GM21528 (cell line): ENCODE measurements around the gene DEF6.

Experiments used
- ATAC-seq: cut with Tn5 transposase; IDR thresholded peaks from one replicate; pipeline ENCODE4 v1.9.1; 2021; ENCODE audit warnings: mild to moderate bottlenecking, moderate library complexity; ENCODE audit not compliant: unreplicated experiment, low FRiP score

DEF6 gene

DNA sequence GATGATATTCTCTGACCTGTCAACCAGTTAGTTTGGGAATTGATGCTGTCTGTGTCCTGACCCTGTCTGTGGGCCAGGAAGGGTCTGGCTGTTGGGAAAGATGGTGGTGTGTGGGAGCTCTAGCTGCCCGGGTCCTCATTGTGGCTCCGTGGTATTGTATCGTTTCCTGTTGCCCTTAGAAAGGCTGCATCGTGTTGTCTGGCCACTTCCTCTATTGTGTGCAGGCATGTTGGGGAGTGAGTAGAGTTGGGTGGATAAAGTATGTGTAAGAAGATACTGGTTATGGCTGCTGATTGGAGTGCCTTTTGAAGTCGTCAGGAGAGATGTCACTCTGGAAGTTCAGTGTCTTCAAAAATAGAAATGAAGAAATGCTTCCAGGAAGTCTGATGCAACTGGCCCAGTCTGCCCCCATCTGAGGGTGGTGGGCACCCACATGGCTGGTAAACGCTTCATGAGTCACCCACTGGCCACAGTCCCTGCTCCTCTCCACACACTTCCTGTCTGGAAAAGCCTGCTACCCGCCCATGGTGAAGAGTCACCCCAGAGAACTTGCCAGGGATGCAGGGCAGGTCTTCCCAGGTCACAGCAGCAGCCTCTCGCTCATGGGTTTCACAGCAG, 72.6 kb downstream of the DEF6 start:
- no peak for ATAC-seq

DNA sequence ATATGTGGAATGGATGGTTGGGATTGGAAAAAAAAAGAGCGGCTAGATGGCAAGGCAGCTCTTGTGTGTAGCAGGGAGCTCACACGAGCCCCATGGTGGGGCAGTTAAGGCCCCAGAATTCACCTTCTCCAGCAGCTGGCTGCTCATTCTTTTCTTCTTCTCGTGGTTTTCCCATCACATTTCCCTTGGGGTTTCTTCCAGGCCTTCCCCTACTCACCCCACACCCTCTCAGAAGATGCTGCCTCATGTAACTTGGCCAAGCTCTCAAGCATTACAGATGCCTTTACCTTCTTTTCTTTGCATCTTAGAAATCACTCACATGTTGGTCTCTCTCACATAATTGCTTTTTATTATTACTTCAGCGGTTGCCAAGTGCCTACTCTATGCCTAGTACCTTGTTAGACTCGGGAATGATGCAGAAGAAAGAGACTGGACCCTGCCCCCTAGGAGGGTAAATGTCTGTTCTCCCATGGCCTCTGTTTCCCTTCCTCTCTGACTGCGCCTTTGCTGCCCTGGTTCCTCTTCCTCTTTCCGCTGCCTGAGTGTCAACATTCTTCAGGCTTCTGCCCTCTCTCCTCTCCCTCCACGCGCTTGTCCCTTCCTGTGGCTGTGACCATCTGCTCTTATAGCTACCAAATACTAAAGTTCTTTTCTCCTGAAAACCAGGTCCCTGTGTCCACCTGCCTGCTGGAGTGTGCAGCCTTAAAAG, 73.3 kb downstream of the DEF6 start:
- no peak for ATAC-seq
